Right atrium auricular region (tissue), 2 donors: ENCODE results near the gene SPTLC2. TPM values are rescaled to one million over a fixed set of nuclear protein-coding genes. Genes with fewer than 3 reads are reported as not detected.

Source experiments
- DNase-seq: peaks from one replicate; pipeline ENCODE4 v3.0.0-alpha.2; 2019; ENCODE audit warnings: low spot score
- H3K27ac ChIP-seq, 2 donors: fragments of 200-600 bp; sonication (generic); 1 replicate in 1 of 2; 2 replicates in 1 of 2; pipeline ENCODE4 v1.5.1; 2016 to 2019
- H3K27me3 ChIP-seq, 2 donors: fragments of 200-600 bp; sonication (generic); one replicate each; pipeline versions ENCODE4 v1.5.1 to v1.6.0; 2017 to 2019
- H3K36me3 ChIP-seq: fragments of 200-600 bp; sonication (generic); one replicate; pipeline ENCODE4 v1.5.1; 2016
- H3K4me1 ChIP-seq, 2 donors: fragments of 200-600 bp; sonication (generic); one replicate each; pipeline versions ENCODE4 v1.5.1 to v1.6.0; 2017 to 2019
- H3K4me3 ChIP-seq, 2 donors: fragments of 200-600 bp; sonication (generic); 1 replicate in 1 of 2; 2 replicates in 1 of 2; pipeline ENCODE4 v1.5.1; 2017 to 2019; ENCODE audit warnings: mild to moderate bottlenecking in 1 of 2, moderate library complexity in 1 of 2
- H3K9me3 ChIP-seq, 2 donors: fragments of 200-600 bp; sonication (generic); one replicate each; pipeline ENCODE4 v1.5.1; 2019
- total RNA-seq, 2 donors: library from RNA; depleted of rRNA; stranded (reverse); fragments of >200 nt; gene quantifications; one replicate each; pipeline ENCODE4 v1.1.0, GENCODE V29; 2016
- TF ChIP-seq, protein P1 (sequence below), 2 donors: fragments of 200-600 bp; sonication (generic); IDR thresholded peaks; one replicate each; pipeline ENCODE4 v1.5.1; 2019; ENCODE audit warnings: antibody characterized with exemption in 2 of 2

The SPTLC2 gene
- total RNA-seq, 2 donors from 2014 or later = 11.3 to 14.0 TPM

DNA sequence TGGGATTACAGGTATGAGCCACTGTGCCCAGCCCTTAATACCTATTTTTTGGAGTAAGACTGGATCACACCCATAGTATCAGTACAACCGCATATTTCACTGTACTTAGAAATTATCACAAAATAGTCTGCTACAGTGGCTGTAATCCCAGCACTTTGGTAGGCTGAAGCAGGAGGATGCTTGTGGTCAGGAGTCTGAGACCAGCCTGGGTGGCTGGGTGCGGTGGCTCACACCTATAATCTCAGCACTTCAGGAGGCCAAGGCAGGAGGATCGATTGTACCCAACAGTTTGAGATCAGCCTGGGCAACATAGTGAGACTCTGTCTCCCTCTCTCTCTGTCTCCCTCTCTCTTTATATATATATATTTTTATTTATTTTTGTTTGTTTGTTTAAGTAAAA, 5.9 kb downstream of the SPTLC2 start:
- Histone ChIP-seq H3K9me3 (no peaks in the 10 kb centered on the region), H3K4me3 (no peak overlapping the region), H3K27ac (no peak overlapping the region), H3K27me3 (no peaks in the 10 kb centered on the region), H3K36me3 (no peaks in the 10 kb centered on the region), H3K4me1 (peaks cover 0 to 7% of the 10 kb centered on the region in 2 donors)
- no peak for DNase-seq
- TF ChIP-seq, protein P1, sequence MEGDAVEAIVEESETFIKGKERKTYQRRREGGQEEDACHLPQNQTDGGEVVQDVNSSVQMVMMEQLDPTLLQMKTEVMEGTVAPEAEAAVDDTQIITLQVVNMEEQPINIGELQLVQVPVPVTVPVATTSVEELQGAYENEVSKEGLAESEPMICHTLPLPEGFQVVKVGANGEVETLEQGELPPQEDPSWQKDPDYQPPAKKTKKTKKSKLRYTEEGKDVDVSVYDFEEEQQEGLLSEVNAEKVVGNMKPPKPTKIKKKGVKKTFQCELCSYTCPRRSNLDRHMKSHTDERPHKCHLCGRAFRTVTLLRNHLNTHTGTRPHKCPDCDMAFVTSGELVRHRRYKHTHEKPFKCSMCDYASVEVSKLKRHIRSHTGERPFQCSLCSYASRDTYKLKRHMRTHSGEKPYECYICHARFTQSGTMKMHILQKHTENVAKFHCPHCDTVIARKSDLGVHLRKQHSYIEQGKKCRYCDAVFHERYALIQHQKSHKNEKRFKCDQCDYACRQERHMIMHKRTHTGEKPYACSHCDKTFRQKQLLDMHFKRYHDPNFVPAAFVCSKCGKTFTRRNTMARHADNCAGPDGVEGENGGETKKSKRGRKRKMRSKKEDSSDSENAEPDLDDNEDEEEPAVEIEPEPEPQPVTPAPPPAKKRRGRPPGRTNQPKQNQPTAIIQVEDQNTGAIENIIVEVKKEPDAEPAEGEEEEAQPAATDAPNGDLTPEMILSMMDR (IDR thresholded peaks at IDR 0.05) = no peak

DNA sequence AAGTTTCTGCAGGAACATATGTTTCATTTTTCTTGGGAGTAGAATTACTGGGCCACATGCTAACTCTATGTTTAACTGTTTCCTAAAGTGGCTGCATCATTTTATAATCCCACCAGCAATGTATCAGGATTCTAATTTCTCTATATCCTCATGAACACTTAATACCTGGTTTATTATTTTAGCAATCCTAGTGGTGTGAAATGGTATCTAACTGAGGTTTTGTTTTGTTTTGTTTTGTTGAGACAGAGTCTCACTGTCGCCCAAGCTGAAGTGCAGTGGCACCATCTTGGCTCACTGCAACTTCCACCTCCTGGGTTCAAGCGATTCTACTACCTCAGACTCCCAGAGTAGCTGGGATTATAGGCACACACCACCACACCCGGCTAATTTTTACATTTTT, 6.5 kb downstream of the SPTLC2 start:
- peaks cover 0 to under 1% of the 10 kb centered on the region in 2 donors for H3K4me1 ChIP-seq
- DNase-seq = no peak
- H3K27ac ChIP-seq = no peak overlapping the region
- no peaks in the 10 kb centered on the region for H3K27me3 ChIP-seq
- TF ChIP-seq, protein P1 (IDR thresholded peaks at IDR 0.05) = no peak
- H3K36me3 ChIP-seq = no peaks in the 10 kb centered on the region
- H3K4me3 ChIP-seq = no peak overlapping the region
- no peaks in the 10 kb centered on the region for H3K9me3 ChIP-seq

DNA sequence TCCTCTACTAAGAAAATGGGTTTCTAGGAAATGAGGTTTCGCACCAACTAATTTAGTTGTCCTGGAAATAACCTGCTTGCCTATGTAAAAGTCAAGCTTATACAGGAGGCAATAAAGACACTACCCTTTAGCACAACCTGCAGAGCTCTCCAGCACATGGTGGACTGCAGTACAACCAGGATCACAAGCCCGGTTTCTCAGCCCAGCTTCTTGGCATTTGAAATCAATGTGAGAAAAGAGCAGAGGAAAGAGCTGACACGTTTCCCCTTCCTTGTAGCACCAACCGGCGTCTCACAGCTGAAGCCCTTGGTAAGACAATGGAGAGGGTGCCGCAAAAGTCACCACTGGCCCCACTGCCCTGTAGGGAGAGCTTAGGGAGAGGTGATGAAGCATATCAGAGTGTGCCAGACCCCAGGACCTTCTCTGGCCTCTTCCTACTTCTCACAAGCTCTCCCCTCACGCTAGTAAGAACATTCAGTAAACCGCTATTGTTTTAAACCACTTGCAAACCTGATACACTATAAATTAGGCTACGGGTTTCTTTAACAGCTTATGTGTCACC, 8.6 kb downstream of the SPTLC2 start:
- Histone ChIP-seq H3K4me1 (peaks cover 0 to 6% of the 10 kb centered on the region in 2 donors), H3K27ac (no peak overlapping the region)
- DNase-seq = no peak

DNA sequence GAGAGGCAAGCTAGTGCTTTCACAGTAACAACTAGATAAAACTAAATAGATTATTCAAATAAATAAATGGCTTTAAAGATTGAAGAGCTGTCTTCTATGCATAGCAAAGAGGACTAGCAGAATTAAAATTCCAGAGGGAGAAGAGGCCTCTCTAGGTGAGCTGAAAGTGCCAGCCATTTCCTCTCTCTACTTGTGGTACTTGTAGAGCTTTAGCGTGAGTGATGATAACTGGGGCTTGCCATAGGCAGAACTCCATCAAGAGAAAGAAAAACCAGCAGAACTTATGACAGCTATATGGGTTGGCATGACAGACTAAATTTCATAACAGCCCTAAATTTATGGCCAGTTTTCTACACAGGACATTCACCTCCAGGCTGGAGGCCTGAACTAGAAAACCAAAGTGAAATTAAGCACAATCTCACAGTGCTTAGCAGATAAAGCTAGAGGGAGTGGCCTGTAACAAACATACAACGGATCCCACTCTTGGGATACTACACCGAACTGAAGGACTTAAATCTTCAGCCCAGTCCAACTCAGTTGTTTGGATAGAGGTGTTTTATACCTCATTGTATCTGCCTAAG, 11.0 kb downstream of the SPTLC2 start:
- TF ChIP-seq, protein P1 (IDR thresholded peaks at IDR 0.05) = no peak
- Histone ChIP-seq H3K9me3 (no peaks in the 10 kb centered on the region), H3K27ac (no peak overlapping the region), H3K27me3 (no peaks in the 10 kb centered on the region), H3K4me1 (peaks cover 0 to 6% of the 10 kb centered on the region in 2 donors), H3K36me3 (no peaks in the 10 kb centered on the region), H3K4me3 (no peak overlapping the region)
- DNase-seq = no peak

More for the DNA sequence above, 8.6 kb downstream of the SPTLC2 start:
- H3K9me3 ChIP-seq = no peaks in the 10 kb centered on the region
- no peak overlapping the region for H3K4me3 ChIP-seq
- TF ChIP-seq, protein P1 (IDR thresholded peaks at IDR 0.05) = no peak
- no peaks in the 10 kb centered on the region for H3K36me3 ChIP-seq
- H3K27me3 ChIP-seq = no peaks in the 10 kb centered on the region

DNA sequence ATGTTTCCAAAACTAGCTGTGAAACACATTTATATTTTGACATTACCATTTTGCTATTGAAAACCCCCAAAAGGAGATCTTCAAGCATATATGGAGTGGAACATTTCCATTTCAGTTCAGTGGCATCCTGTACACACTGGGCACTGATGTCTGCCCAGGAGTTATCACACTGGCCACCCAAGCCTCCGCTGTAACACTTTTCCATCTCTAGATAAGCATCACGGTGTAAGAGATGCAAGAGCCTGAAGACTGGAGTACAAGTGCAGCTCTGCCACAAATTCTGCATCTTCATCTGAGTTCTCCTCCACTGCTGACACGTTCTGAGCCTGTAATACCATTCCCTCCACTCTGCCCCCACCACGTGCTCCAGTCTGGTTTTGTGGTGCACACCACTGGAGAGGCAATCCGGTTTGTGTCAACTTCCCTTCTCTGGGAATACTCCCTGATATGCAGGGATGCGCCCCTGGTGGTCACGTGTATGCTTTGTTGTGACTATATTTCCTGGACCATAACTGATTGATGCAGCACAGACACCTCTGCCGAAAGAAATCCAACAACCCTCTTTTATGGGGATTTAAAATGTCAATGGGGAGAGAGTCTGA, 12.7 kb downstream of the SPTLC2 start:
- Histone ChIP-seq H3K4me3 (no peak overlapping the region), H3K4me1 (peaks cover 0 to 18% of the 10 kb centered on the region in 2 donors), H3K27me3 (no peaks in the 10 kb centered on the region), H3K27ac (no peak overlapping the region), H3K9me3 (no peaks in the 10 kb centered on the region), H3K36me3 (no peaks in the 10 kb centered on the region)
- DNase-seq = no peak
- TF ChIP-seq, protein P1 (IDR thresholded peaks at IDR 0.05) = no peak
